ENCODE results near the gene PRR14. TPM values are rescaled to one million over a fixed set of nuclear protein-coding genes. Genes with fewer than 3 reads are reported as not detected.

PRR14 gene
- 10 to 100 TPM; 65.1 to 85.3 (median 71.0) TPM for total RNA-seq

DNA sequence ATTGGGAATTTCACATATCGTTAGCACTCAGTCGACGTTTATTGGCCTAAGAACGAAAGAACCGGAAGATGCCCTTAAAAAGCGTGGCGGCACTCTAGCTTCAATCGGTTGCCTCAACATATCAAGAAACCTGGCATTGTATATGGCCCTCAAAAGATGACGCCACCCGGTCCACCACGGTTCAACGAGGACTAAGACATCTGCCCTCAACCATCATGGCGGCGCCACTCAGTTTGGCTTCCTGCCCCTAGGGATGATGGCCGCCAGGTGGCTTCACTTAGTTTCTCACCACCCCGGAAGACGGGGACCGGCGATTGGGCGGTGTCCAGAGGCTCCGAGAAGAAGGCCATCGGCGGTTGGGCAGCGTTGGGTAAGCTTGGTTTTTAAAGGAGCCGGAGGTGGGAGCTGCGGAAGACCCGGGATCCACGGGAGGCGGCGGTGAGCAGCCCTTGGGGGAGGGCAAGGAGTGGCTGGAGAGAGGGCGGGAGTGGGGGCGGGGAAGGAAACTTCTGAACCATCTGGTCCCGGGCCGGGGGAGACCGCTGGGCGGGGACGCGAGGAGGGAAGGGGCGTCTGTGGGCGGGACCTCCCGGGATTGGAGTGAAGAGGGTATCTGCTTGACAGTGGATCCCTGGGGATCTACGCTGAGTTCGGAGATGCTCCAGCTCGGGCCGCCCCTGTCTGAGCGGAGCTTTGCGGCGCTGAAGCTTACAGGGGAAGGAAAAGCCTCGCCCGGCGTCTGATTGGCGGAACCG lies at the start of gene PRR14:
TSS of gene PRR14 (plus strand) at position 592 of the 755 bp plus-strand sequence. CDS start 686 bp downstream, outside the sequence.
- ATAC-seq (peak; percentile 79 to 81), DNase-seq (peak; percentile 98)
- Mint-ChIP-seq H3K27me3 (ENCODE audit: low read depth) (no peaks in the 10 kb centered on the region), H3K4me1 (ENCODE audit: low read depth) (peaks cover 21% of the 10 kb centered on the region), H3K36me3 (ENCODE audit: insufficient read depth) (peaks cover 10% of the 10 kb centered on the region), H3K9me3 (no peaks in the 10 kb centered on the region), H3K4me3 (peak within 1 kb of the TSS; percentile 87)

DNA sequence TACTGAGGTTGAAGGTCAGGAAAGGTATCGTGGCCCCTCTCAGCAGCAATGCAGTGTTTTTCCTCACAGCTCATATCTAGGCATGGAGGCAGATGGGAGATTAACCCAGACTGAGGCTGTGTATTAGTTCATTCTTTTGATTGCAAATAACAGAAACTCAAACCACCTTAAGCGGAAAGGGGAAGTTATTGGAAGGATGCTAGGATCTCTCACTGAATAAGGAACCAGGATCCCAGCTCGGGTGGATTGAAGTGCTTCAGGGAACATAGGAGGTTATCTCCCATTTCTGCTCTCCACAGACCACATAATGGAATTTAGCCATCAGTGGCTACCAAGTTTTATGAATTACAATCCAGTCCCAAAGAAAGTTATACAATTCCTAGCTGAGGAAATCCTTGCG lies 48.8 kb upstream of the PRR14 start:
- ATAC-seq, result no peak
- no peaks in the 10 kb centered on the region for H3K9me3 Mint-ChIP-seq
- H3K4me1 Mint-ChIP-seq (ENCODE audit: low read depth), result no peaks in the 10 kb centered on the region
- no peak overlapping the region for H3K4me3 Mint-ChIP-seq
- no peaks in the 10 kb centered on the region for H3K27me3 Mint-ChIP-seq (ENCODE audit: low read depth)
- no peak for DNase-seq
- H3K36me3 Mint-ChIP-seq (ENCODE audit: insufficient read depth), result peaks cover 23% of the 10 kb centered on the region

- Mint-ChIP-seq H3K27me3 (ENCODE audit: low read depth) (no peaks in the 10 kb centered on the region), H3K9me3 (no peaks in the 10 kb centered on the region), H3K4me3 (no peak overlapping the region), H3K4me1 (ENCODE audit: low read depth) (no peaks in the 10 kb centered on the region), H3K36me3 (ENCODE audit: insufficient read depth) (peaks cover 27% of the 10 kb centered on the region)
- ATAC-seq (no peak), DNase-seq (no peak)
Observed at GRCh38 chr16:30602616-30603277, 48.0 kb upstream of the PRR14 start.

- H3K27me3 Mint-ChIP-seq (ENCODE audit: low read depth), result no peaks in the 10 kb centered on the region
- H3K4me3 Mint-ChIP-seq, result no peak overlapping the region
- no peak for DNase-seq
- no peaks in the 10 kb centered on the region for H3K9me3 Mint-ChIP-seq
- peaks cover 28% of the 10 kb centered on the region for H3K36me3 Mint-ChIP-seq (ENCODE audit: insufficient read depth)
- ATAC-seq, result no peak
- H3K4me1 Mint-ChIP-seq (ENCODE audit: low read depth), result peaks cover 6% of the 10 kb centered on the region
Observed at GRCh38 chr16:30603945-30604315, 46.8 kb upstream of the PRR14 start.

GRCh38 chr16:30604316-30604947 lies 46.3 kb upstream of the PRR14 start:
- H3K4me1 Mint-ChIP-seq (ENCODE audit: low read depth), result peaks cover 7% of the 10 kb centered on the region
- DNase-seq, result no peak
- no peak for ATAC-seq
- H3K9me3 Mint-ChIP-seq, result no peaks in the 10 kb centered on the region
- peaks cover 28% of the 10 kb centered on the region for H3K36me3 Mint-ChIP-seq (ENCODE audit: insufficient read depth)
- H3K27me3 Mint-ChIP-seq (ENCODE audit: low read depth), result no peaks in the 10 kb centered on the region
- no peak overlapping the region for H3K4me3 Mint-ChIP-seq

DNA sequence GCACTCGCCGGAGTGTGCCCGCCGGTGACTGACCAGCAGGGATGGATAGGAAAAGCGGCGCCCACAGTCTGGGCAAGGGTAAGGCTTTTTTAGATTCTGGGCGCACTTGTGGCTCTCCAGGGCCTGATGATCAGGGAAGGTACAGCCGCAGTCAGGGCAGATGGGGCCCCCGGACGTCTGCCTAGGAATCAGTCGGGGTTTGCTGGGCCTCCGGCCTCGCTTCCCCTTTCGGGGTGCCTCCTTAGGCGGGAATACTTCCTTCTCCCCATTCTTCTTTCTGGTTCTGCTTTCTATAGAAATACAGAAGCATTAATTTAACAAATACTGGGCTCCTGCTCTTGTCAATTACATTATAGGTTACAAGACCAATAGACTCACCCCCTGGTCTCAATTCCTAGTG lies 45.6 kb upstream of the PRR14 start:
- DNase-seq (no peak), ATAC-seq (no peak)
- Mint-ChIP-seq H3K4me3 (no peak overlapping the region), H3K36me3 (ENCODE audit: insufficient read depth) (peaks cover 28% of the 10 kb centered on the region), H3K27me3 (ENCODE audit: low read depth) (no peaks in the 10 kb centered on the region), H3K4me1 (ENCODE audit: low read depth) (peaks cover 7% of the 10 kb centered on the region), H3K9me3 (no peaks in the 10 kb centered on the region)

GRCh38 chr16:30606004-30606403 lies 44.8 kb upstream of the PRR14 start:
- DNase-seq, result no peak
- no peak for ATAC-seq
- H3K4me1 Mint-ChIP-seq (ENCODE audit: low read depth), result peaks cover 11% of the 10 kb centered on the region
- H3K27me3 Mint-ChIP-seq (ENCODE audit: low read depth), result no peaks in the 10 kb centered on the region
- peaks cover 28% of the 10 kb centered on the region for H3K36me3 Mint-ChIP-seq (ENCODE audit: insufficient read depth)
- no peaks in the 10 kb centered on the region for H3K9me3 Mint-ChIP-seq
- no peak overlapping the region for H3K4me3 Mint-ChIP-seq

- Mint-ChIP-seq H3K4me3 (peak overlapping the region; percentile 91), H3K4me1 (ENCODE audit: low read depth) (peaks cover 11% of the 10 kb centered on the region)
- peak; percentile 61 to 70 for ATAC-seq
Observed at GRCh38 chr16:30609002-30609925, 41.5 kb upstream of the PRR14 start.

DNA sequence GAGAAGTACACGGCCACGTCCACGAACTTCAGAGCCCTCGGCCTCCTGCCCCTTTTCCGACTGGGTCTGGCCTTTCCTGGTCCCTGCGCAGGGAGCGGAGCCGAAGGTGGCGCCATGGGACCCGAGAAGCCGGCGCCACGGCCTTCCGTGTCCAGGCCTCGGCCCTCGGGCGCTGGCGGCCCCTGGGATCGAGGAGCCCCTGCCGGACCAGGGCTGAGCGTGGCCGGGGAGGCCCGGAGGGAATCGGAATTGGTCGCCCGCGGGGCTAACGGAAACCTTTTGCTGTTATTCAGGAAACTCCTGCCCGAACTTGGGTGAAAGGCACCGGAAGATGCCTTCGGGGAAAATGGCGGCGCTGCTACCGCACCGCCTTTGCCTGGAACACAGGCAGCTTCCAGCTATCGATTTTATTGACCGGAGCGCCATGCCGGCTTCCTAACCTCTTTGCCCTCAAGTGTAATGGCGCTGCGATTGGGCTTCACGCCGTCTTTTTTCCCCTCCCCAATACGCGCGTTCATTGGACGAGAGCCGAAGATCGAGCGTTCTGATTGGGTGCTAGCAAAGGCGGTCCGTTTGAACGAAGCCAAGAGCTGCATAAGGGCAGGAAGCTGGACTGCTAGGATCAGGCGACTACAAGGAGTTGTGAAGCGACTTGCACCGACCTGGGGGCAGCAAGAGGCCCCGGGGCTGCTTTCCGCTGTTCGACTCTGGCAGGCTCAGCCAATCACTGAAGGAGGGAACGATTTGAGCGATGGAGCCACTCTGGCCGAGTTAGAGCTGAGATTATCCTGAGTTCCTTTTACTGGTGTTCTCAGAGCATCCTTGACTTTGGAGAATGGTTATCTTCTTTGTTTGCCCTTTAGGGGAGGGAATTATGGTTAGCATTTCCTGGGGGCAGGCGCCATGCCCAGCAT lies 40.6 kb upstream of the PRR14 start, which contains the start of gene ZNF689:
TSS of gene ZNF689 (minus strand) at position 464 of the 914 bp plus-strand sequence. CDS start at position 116, 348 bp downstream.
- H3K36me3 Mint-ChIP-seq (ENCODE audit: insufficient read depth), result peaks cover 14% of the 10 kb centered on the region
- H3K9me3 Mint-ChIP-seq, result no peaks in the 10 kb centered on the region
- no peaks in the 10 kb centered on the region for H3K27me3 Mint-ChIP-seq (ENCODE audit: low read depth)
- DNase-seq (peak; percentile 93), ATAC-seq (peak; percentile 89 to 91)
- H3K4me3 Mint-ChIP-seq, result peak within 1 kb of the TSS; percentile 91
- H3K4me1 Mint-ChIP-seq (ENCODE audit: low read depth), result peaks cover 11% of the 10 kb centered on the region

More at GRCh38 chr16:30609002-30609925, 41.5 kb upstream of the PRR14 start:
- DNase-seq, result peak; percentile 20
- Mint-ChIP-seq H3K9me3 (no peaks in the 10 kb centered on the region), H3K36me3 (ENCODE audit: insufficient read depth) (peaks cover 20% of the 10 kb centered on the region), H3K27me3 (ENCODE audit: low read depth) (no peaks in the 10 kb centered on the region)

- Mint-ChIP-seq H3K4me3 (no peak overlapping the region), H3K4me1 (ENCODE audit: low read depth) (peaks cover 1% of the 10 kb centered on the region), H3K36me3 (ENCODE audit: insufficient read depth) (no peaks in the 10 kb centered on the region), H3K9me3 (no peaks in the 10 kb centered on the region), H3K27me3 (ENCODE audit: low read depth) (peaks cover 3% of the 10 kb centered on the region)
- DNase-seq (peak; percentile 53), ATAC-seq (peak; percentile 69 to 75)
Observed at GRCh38 chr16:30615358-30616091, 35.2 kb upstream of the PRR14 start.

GRCh38 chr16:30619202-30619601 lies 31.6 kb upstream of the PRR14 start:
- DNase-seq (no peak), ATAC-seq (no peak)
- no peaks in the 10 kb centered on the region for H3K4me1 Mint-ChIP-seq (ENCODE audit: low read depth)
- peaks cover 3% of the 10 kb centered on the region for H3K27me3 Mint-ChIP-seq (ENCODE audit: low read depth)
- H3K36me3 Mint-ChIP-seq (ENCODE audit: insufficient read depth), result no peaks in the 10 kb centered on the region
- H3K9me3 Mint-ChIP-seq, result no peaks in the 10 kb centered on the region
- H3K4me3 Mint-ChIP-seq, result no peak overlapping the region

DNA sequence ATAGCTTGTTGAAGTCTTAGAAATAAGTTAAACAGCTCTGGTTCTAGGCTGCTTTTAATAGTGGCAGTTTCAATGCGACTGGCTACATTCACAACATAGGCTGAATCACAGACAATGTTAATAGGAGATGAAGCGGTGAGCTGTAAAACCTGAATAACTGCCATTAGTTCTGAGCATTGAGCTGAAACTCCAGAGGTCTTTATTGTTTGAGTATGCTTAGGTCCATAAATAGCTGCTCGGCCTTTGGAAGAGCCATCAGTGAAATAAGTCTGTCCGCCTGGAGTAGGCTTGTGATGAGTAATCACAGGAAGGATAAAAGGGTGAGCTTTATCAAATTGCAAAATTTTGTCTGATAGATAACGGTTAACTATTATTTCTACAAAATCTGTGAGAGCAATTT lies 31.1 kb upstream of the PRR14 start:
- Mint-ChIP-seq H3K9me3 (no peaks in the 10 kb centered on the region), H3K27me3 (ENCODE audit: low read depth) (peaks cover 3% of the 10 kb centered on the region), H3K36me3 (ENCODE audit: insufficient read depth) (no peaks in the 10 kb centered on the region), H3K4me3 (no peak overlapping the region), H3K4me1 (ENCODE audit: low read depth) (no peaks in the 10 kb centered on the region)
- no peak for DNase-seq
- no peak for ATAC-seq
